Spleen (tissue), 11 donors: Measurements from ENCODE around the gene AQP9. TPM values are rescaled to one million over a fixed set of nuclear protein-coding genes. Genes with fewer than 3 reads are reported as not detected.

Experiments
- DNase-seq: peaks from one replicate; pipeline ENCODE4 v3.0.0-alpha.2; 2020
- H3K27ac ChIP-seq, 8 donors: fragments of 200-600 bp; sonication (generic) in 7 of 8; 1 replicate in 4 of 8; 2 replicates in 4 of 8; pipeline versions ENCODE4 v1.5.0 to v1.8.0; 2016 to 2021; ENCODE audit warnings: inconsistent platforms in 4 of 8, mild to moderate bottlenecking in 4 of 8, moderate library complexity in 1 of 8
- H3K27me3 ChIP-seq, 7 donors: fragments of 200-600 bp; sonication (generic) in 6 of 7; replicated peaks in 1 of 7; 1 replicate in 4 of 7; 2 replicates in 3 of 7; pipeline versions ENCODE4 v1.5.0 to v1.8.0; 2016 to 2021; ENCODE audit warnings: inconsistent platforms in 3 of 7, mild to moderate bottlenecking in 1 of 7
- H3K36me3 ChIP-seq, 6 donors: fragments of 200-600 bp; sonication (generic) in 5 of 6; 1 replicate in 4 of 6; 2 replicates in 2 of 6; pipeline versions ENCODE4 v1.5.0 to v1.8.0; 2016 to 2021; ENCODE audit warnings: inconsistent platforms in 2 of 6
- H3K4me1 ChIP-seq, 6 donors: fragments of 200-600 bp; sonication (generic) in 5 of 6; 1 replicate in 3 of 6; 2 replicates in 3 of 6; pipeline versions ENCODE4 v1.5.0 to v1.8.0; 2016 to 2021; ENCODE audit warnings: inconsistent platforms in 3 of 6
- H3K4me3 ChIP-seq, 8 donors: fragments of 200-600 bp; sonication (generic) in 7 of 8; 1 replicate in 4 of 8; 2 replicates in 4 of 8; pipeline versions ENCODE4 v1.5.0 to v1.8.0; 2016 to 2021; ENCODE audit warnings: inconsistent platforms in 4 of 8, mild to moderate bottlenecking in 4 of 8, moderate library complexity in 2 of 8
- H3K9me3 ChIP-seq, 8 donors: fragments of 200-600 bp; sonication (generic) in 7 of 8; 1 replicate in 4 of 8; 2 replicates in 4 of 8; pipeline versions ENCODE4 v1.5.0 to v1.8.0; 2016 to 2021; ENCODE audit warnings: inconsistent platforms in 4 of 8
- POLR2A ChIP-seq, 3 donors: fragments of 450-650 bp; IDR thresholded peaks; one replicate each; pipeline ENCODE4 v1.5.1; 2017; ENCODE audit warnings: antibody characterized with exemption in 3 of 3, mild to moderate bottlenecking in 1 of 3
- POLR2AphosphoS5 ChIP-seq, 3 donors: sonication (generic); formaldehyde crosslinking; IDR thresholded peaks; one replicate each; pipeline ENCODE4 v1.5.1; 2017; ENCODE audit warnings: antibody characterized with exemption in 3 of 3
- WGBS, 5 donors: extraction: QIAGEN DNeasy Blood & Tissue Kit in 3 of 5; methylation state at CpG; one replicate each; pipeline versions ENCODE4 v1.1.5 to v1.1.7; 2013 to 2018; 5-methylcytosine and 5-hydroxymethylcytosine counted together
- intact Hi-C: fragments of 100-400 bp; cut with DNase I; formaldehyde crosslinking; loops from one replicate; pipeline ENCODE4 v1.15.0; 2023; ENCODE audit warnings: low total_unique reads
- polyA plus RNA-seq, 3 donors: library from polyadenylated mRNA; stranded (reverse); fragments of 200-250 nt; gene quantifications; one replicate each; pipeline ENCODE4 v1.2.1, GENCODE V29; 2013
- total RNA-seq, 7 donors: library from RNA; depleted of rRNA in 3 of 7; stranded (reverse); fragments of >200 nt in 3 of 7; fragmentation: NEBNext Ultra II Directional in 4 of 7; extraction: Animal tissue kit (Norgen Biotek cat#: 25700) in 4 of 7; gene quantifications; one replicate each; pipeline versions ENCODE4 v1.1.0 to v1.2.1, GENCODE V29; 2016 to 2021
- TF ChIP-seq, protein P1 (sequence below), 11 experiments: fragments of 200-600 bp in 7 of 11; fragments of 450-650 bp in 4 of 11; sonication (generic) in 4 of 11; IDR thresholded peaks in 8 of 11; conservative IDR thresholded peaks in 3 of 11; 1 replicate in 7 of 11; 2 replicates in 4 of 11; pipeline versions ENCODE4 v1.4.0 to v1.8.0; 2016 to 2021; ENCODE audit warnings: antibody characterized with exemption in 11 of 11, inconsistent platforms in 4 of 11, mild to moderate bottlenecking in 1 of 11
- donor health status: healthy with polysubstance abuse.
- donor health status: DM: no; HTN: no; CAD: no; lungs with moderate emphysema.
- donor health status: DM: no; HTN: no; CAD: no.
- donor health status: Bipolar disorder and iron deficiency.
- donor health status: healthy.
- donor health status: DM: no; HTN: no; CAD: no.
- donor health status: DM: yes; HTN: yes; CAD: no.

The AQP9 gene
- total and polyA plus RNA-seq, 10 donors: 1.2 to 182 (median 50.0) TPM

DNA sequence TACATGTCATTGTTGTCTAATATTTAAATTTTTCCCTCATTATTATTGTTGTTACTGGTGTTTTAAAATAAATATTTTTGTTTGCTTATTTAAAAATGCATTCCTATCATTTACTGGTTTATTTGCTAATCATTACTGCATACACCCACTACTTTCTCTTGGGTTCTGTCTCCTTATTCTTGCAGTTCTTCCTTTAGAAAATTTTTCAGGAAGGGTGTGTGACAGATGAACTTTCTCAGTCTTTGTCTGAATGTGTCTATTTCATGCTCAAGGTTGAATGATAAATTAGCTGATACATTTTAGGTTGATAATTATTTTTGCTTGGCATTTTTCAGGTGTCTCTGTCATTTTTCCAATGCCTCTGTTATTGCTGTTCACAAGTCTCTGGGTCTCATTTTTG is 7.4 kb downstream of the AQP9 start:
- Histone ChIP-seq H3K4me1 (peaks cover 0 to 31% (median 0%) of the 10 kb centered on the region in 6 donors), H3K9me3 (no peaks in the 10 kb centered on the region), H3K36me3 (no peaks in the 10 kb centered on the region), H3K27ac (peak overlapping the region in 7 of 8 donors; percentile 65 to 93 (median 82)), H3K4me3 (peak overlapping the region in 1 of 8 donors; percentile 54), H3K27me3 (peaks cover 0 to 14% (median 0%) of the 10 kb centered on the region in 7 donors)
- TF ChIP-seq POLR2AphosphoS5 (IDR thresholded peaks at IDR 0.05): no peak
- TF ChIP-seq, protein P1, sequence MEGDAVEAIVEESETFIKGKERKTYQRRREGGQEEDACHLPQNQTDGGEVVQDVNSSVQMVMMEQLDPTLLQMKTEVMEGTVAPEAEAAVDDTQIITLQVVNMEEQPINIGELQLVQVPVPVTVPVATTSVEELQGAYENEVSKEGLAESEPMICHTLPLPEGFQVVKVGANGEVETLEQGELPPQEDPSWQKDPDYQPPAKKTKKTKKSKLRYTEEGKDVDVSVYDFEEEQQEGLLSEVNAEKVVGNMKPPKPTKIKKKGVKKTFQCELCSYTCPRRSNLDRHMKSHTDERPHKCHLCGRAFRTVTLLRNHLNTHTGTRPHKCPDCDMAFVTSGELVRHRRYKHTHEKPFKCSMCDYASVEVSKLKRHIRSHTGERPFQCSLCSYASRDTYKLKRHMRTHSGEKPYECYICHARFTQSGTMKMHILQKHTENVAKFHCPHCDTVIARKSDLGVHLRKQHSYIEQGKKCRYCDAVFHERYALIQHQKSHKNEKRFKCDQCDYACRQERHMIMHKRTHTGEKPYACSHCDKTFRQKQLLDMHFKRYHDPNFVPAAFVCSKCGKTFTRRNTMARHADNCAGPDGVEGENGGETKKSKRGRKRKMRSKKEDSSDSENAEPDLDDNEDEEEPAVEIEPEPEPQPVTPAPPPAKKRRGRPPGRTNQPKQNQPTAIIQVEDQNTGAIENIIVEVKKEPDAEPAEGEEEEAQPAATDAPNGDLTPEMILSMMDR (IDR thresholded peaks at IDR 0.05 in 8 of 11, conservative IDR thresholded peaks at IDR 0.05 in 3 of 11): no peak
- TF ChIP-seq POLR2A (IDR thresholded peaks at IDR 0.05): no peak
- no peak for DNase-seq
- intact Hi-C loops: no loop called here

DNA sequence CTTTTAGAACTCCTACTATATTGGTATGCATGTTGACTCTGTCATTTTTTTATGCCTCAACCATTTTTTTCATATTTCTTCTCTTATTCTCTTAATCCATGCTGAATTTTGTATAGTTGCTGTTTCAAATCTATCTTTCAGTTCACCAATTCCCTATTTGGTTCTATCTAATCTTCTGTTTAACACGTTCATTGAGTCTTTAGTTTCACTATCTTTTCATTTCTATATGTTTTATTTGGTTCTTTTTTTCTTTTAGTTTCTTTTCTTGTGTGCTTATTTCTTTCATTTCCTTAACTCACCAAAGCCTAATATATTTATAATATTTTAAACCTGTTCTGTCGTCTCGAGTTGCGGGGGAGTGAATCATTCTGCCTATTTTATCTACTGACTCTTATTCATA is 8.0 kb downstream of the AQP9 start:
- Histone ChIP-seq H3K27ac (peak overlapping the region in 7 of 8 donors; percentile 65 to 93 (median 82)), H3K27me3 (peaks cover 0 to 14% (median 0%) of the 10 kb centered on the region in 7 donors), H3K9me3 (no peaks in the 10 kb centered on the region), H3K4me3 (peak overlapping the region in 1 of 8 donors; percentile 54), H3K36me3 (no peaks in the 10 kb centered on the region), H3K4me1 (peaks cover 0 to 31% (median 0%) of the 10 kb centered on the region in 6 donors)
- intact Hi-C loops: no loop called here
- DNase-seq: no peak
- 79 to 87% (median 81%) methylated on average over 4 of the region's 4 CpGs for WGBS, 5 donors
- TF ChIP-seq POLR2AphosphoS5 (IDR thresholded peaks at IDR 0.05) (no peak), POLR2A (IDR thresholded peaks at IDR 0.05) (no peak)

DNA sequence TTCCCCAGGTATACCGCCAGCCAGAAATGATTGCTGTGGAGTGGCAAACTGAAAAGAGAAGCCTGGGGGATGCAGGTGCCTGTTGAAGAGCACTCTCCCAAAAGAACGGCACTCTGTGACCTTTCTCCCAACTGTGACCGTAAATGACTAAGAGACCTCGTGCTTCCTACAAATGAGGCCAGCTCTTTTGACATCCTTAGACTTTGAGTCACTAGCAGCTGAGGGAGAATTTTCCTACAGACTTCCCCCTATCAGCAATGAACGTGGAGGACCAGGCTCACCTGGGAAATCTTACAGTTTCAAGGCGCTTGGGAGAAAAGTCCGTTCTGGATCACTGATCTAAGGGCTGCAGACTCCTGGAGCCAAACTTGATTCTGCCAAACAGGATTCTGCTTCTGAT is 8.6 kb downstream of the AQP9 start:
- no peak for DNase-seq
- H3K27ac ChIP-seq: peak overlapping the region in 7 of 8 donors; percentile 65 to 93 (median 82)
- H3K4me3 ChIP-seq: peak overlapping the region in 1 of 8 donors; percentile 54
- intact Hi-C loops: no loop called here
- H3K27me3 ChIP-seq: peaks cover 0 to 14% (median 0%) of the 10 kb centered on the region in 7 donors
- TF ChIP-seq, protein P1 (IDR thresholded peaks at IDR 0.05 in 8 of 11, conservative IDR thresholded peaks at IDR 0.05 in 3 of 11): no peak
- no peak for TF ChIP-seq POLR2A (IDR thresholded peaks at IDR 0.05)
- peak in 1 of 3 donors; percentile 69 for TF ChIP-seq POLR2AphosphoS5 (IDR thresholded peaks at IDR 0.05)
- WGBS, 5 donors: 57 to 72% (median 62%) methylated on average over 7 of the region's 7 CpGs
- H3K36me3 ChIP-seq: no peaks in the 10 kb centered on the region
- no peaks in the 10 kb centered on the region for H3K9me3 ChIP-seq
- H3K4me1 ChIP-seq: peaks cover 0 to 26% (median 0%) of the 10 kb centered on the region in 6 donors

DNA sequence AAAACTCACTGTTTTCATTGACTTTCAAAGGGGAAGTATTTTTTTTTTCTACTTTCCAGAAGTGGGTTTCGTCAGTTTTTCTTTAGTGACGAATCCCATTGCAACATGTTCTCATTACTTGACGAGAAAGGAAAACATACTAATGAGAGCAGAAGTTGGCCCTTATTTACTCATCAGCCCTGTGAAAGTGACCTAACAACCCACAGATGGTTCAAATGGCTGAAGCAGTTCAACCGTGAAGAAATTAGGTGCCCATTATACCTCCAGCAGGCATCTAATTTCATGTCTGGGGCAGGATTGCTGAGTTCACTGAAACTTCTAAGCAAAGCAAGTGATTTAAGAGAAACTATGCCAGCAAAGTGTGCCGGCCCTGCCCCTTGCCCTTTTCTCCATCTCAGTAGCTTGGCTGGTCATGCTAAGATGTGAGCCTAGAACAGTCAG is 9.0 kb downstream of the AQP9 start:
- Histone ChIP-seq H3K36me3 (no peaks in the 10 kb centered on the region), H3K4me3 (peak overlapping the region in 1 of 8 donors; percentile 54), H3K27me3 (peaks cover 0 to 14% (median 0%) of the 10 kb centered on the region in 7 donors), H3K9me3 (no peaks in the 10 kb centered on the region), H3K27ac (peak overlapping the region in 7 of 8 donors; percentile 65 to 93 (median 82)), H3K4me1 (peaks cover 0 to 21% (median 0%) of the 10 kb centered on the region in 6 donors)
- no peak for DNase-seq
- TF ChIP-seq POLR2AphosphoS5 (IDR thresholded peaks at IDR 0.05) (no peak), POLR2A (IDR thresholded peaks at IDR 0.05) (no peak)
- TF ChIP-seq, protein P1 (IDR thresholded peaks at IDR 0.05 in 8 of 11, conservative IDR thresholded peaks at IDR 0.05 in 3 of 11): peak in 1 of 11 experiments; percentile 9
- intact Hi-C loops: no loop called here
- 52 to 78% (median 56%) methylated on average over 5 of the region's 5 CpGs for WGBS, 5 donors
